GM12865 (cell line): ENCODE results near the gene AGK.
"Not testable (repeated sequence)": the region's sequence is repeated elsewhere in the genome, so short reads cannot be mapped to it uniquely, and the experiment has no call there.

Experiments
- DNase-seq: peaks from one replicate; pipeline ENCODE4 v3.0.0; 2010; ENCODE audit warnings: low read depth
- H3K4me3 ChIP-seq: 2 replicates; pipeline ENCODE4 v1.5.1; 2011; ENCODE audit warnings: mild to moderate bottlenecking, low read depth, low read length, control low read depth
- CTCF ChIP-seq: IDR thresholded peaks from 2 replicates; pipeline ENCODE4 v1.5.1; 2011; ENCODE audit warnings: low read length, control low read depth, low read depth, inconsistent platforms; ENCODE audit not compliant: insufficient read depth; ENCODE audit errors: missing control alignments

The AGK gene

DNA sequence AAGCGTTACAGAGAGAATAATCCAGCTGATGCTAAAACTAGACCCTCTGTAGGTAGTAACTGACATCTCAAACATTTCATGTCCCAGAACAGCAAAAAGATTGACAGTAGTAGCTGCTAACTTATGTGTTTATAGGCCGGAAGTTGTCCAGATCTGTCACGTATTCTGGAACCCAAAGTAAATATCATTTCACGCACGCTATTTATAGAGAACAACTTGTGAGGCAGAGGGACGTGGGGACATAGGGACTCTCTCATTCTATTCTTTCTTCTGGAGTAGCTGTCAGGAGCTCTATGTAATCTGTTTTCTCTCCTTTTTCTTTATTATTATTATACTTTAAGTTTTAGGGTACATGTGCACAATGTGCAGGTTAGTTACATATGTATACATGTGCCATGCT, 22.3 kb downstream of the AGK start:
- no peak for DNase-seq
- no peak overlapping the region for H3K4me3 ChIP-seq
- no peak for TF ChIP-seq CTCF

- H3K4me3 ChIP-seq, result no peak overlapping the region
- TF ChIP-seq CTCF, result no peak
Observed at GRCh38 chr7:141575164-141575563, 24.0 kb downstream of the AGK start.

DNA sequence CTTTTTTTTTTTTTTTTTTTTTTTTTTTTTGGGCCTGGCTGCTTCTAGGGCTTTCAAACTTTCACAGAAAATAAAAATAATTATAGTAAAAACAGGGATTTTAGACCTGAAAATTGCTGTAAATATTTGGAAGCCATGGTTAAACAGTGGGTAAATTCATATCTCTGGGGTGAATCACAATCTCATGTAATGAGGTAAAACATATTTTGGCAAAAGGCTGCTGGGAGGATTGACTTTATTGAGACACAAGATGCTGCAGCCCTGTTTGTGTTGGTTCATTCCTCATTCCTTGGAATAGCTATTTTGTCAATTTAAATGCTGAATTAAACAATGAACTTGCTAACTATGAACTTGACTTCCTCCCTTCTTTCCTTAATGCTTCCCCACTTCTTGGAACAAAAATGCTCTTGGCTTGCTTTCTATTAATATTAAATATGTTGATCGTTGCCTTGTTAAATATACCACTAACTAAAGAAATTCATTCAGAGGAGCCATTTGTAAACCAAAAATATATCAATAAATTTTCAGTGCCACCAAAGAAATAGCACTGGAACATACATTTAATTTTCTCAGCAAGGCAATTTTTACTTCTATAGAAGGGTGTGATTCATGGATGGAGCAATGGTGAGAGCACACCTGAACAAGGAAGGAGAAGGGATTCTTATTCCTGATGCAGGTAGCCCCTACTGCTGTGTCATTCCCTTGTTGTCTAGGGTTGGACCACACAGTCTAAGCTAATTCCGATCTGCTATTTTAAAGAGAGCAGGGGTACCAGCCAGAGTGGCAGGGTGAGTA, 24.6 kb downstream of the AGK start:
- DNase-seq, result no peak
- no peak for TF ChIP-seq CTCF
- no peak overlapping the region for H3K4me3 ChIP-seq

More at GRCh38 chr7:141575164-141575563, 24.0 kb downstream of the AGK start:
- no peak for DNase-seq

GRCh38 chr7:141577043-141577839, 26.0 kb downstream of the AGK start:
- no peak for TF ChIP-seq CTCF
- H3K4me3 ChIP-seq, result no peak overlapping the region
- no peak for DNase-seq

DNA sequence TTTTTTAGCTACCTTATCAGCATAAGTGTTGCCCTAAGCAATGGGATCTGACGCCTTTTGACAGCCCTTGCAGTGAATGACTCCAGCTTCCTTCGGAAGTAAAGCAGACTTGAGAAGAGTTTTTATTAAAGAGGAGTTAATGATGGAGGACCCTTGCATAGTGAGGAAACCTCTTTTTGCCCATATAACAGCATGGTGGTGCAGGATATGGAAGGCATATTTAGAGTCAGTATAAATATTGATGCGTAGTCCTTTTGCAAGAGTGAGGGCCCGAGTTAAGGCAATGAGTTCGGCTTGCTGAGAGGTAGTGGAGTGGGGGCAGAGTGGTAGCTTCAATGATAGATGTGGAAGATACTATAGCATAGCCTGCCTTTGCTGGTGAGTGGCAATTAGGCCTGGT, 28.7 kb downstream of the AGK start:
- not testable (repeated sequence) for DNase-seq, H3K4me3 ChIP-seq

GRCh38 chr7:141582063-141582462, 30.9 kb downstream of the AGK start:
- H3K4me3 ChIP-seq, DNase-seq: not testable (repeated sequence)

- H3K4me3 ChIP-seq, result no peak overlapping the region
- DNase-seq, result no peak
- TF ChIP-seq CTCF, result no peak
Observed at GRCh38 chr7:141584935-141585334, 33.7 kb downstream of the AGK start.
